ENCODE results near the gene GNE. TPM values are rescaled to one million over a fixed set of nuclear protein-coding genes. Genes with fewer than 3 reads are reported as not detected.

GNE gene
- total and polyA plus RNA-seq, 9 of the 15 experiments (the other 6 are each of a cell fraction or from before 2014, with no cell fraction given): 5.1 to 18.6 (median 12.0) TPM

DNA sequence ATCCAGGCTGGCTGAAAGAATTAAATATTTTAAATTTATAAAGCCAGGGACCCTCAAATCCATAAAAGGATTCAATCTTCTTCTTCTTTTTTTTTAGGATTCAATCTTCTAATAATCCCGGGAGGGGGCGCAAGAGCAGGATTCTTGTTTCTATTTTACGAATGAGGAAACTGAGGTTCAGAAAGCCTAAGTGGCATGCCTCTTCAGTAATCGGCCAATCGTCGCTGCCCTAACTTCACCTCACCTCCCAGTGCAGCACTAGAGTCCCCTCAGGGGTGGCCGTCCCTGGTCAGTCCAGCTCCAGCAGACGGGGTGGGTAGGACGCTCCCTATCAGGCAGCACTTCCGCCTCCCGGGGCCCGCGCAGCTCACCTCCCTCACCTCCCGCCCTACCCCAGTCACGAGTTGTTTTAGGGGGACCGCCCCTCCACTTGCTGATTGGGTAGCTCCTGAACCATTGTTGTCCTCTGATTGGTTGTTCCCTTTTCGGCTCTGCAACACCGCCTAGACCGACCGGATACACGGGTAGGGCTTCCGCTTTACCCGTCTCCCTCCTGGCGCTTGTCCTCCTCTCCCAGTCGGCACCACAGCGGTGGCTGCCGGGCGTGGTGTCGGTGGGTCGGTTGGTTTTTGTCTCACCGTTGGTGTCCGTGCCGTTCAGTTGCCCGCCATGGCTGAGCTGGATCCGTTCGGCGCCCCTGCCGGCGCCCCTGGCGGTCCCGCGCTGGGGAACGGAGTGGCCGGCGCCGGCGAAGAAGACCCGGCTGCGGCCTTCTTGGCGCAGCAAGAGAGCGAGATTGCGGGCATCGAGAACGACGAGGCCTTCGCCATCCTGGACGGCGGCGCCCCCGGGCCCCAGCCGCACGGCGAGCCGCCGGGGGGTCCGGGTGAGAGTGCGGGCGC lies 67.6 kb downstream of the GNE start, which contains the start of gene CLTA (continued):
- TF ChIP-seq, protein P1, sequence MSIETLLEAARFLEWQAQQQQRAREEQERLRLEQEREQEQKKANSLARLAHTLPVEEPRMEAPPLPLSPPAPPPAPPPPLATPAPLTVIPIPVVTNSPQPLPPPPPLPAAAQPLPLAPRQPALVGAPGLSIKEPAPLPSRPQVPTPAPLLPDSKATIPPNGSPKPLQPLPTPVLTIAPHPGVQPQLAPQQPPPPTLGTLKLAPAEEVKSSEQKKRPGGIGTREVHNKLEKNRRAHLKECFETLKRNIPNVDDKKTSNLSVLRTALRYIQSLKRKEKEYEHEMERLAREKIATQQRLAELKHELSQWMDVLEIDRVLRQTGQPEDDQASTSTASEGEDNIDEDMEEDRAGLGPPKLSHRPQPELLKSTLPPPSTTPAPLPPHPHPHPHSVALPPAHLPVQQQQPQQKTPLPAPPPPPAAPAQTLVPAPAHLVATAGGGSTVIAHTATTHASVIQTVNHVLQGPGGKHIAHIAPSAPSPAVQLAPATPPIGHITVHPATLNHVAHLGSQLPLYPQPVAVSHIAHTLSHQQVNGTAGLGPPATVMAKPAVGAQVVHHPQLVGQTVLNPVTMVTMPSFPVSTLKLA (conservative IDR thresholded peaks at IDR 0.05): peak; percentile 69 to 80
- TF ChIP-seq RBM15 (IDR thresholded peaks at IDR 0.05; ENCODE audit: insufficient read depth, low read length) (no peak), CBX1 (IDR thresholded peaks at IDR 0.05; ENCODE audit: low read depth) (peak; percentile 81; the same call in 1 of the 2 replicates), KLF6 (CRISPR knock-in tag; IDR thresholded peaks at IDR 0.05; ENCODE audit: borderline replicate concordance) (no peak), CTBP1 (IDR thresholded peaks at IDR 0.05; ENCODE audit: borderline replicate concordance) (peak; percentile 14; the same call in 1 of the 2 replicates), PHF20 (IDR thresholded peaks at IDR 0.05; ENCODE audit: partially characterized antibody) (peak; percentile 13), ZNF384 (IDR thresholded peaks at IDR 0.05; ENCODE audit: low read depth, low read length) (peak; percentile 58), YY1 (IDR thresholded peaks at IDR 0.05; ENCODE audit: borderline replicate concordance in 1 of 3, control insufficient read depth in 1 of 3, extremely low read depth in 1 of 3, insufficient read depth in 3 of 3, insufficient read length in 1 of 3, insufficient replicate concordance in 2 of 3, low read depth in 1 of 3, low read length in 2 of 3) (peak in 2 of 3 experiments; percentile 8 to 50), ZNF780A (CRISPR knock-in tag; IDR thresholded peaks at IDR 0.05) (no peak), MCM2 (IDR thresholded peaks at IDR 0.05; ENCODE audit: low read depth) (no peak), FIP1L1 (IDR thresholded peaks at IDR 0.05; ENCODE audit: low read depth, low read length, poor library complexity, severe bottlenecking) (no peak), MEIS2 (IDR thresholded peaks at IDR 0.05; ENCODE audit: partially characterized antibody) (peak; percentile 21), PHF8 (IDR thresholded peaks at IDR 0.05; ENCODE audit: borderline replicate concordance, low read length) (peak; percentile 90), POLR2AphosphoS5 (IDR thresholded peaks at IDR 0.05; ENCODE audit: control insufficient read depth, insufficient read depth, low read depth, low read length) (peak; percentile 74), SRF (CRISPR knock-in tag; IDR thresholded peaks at IDR 0.05) (peak in 1 of 2 experiments; percentile 90; a peak in 2 of 4 replicates), SMC3 (conservative IDR thresholded peaks at IDR 0.05; ENCODE audit: insufficient read depth, low read depth, low read length) (no peak), NFIC (IDR thresholded peaks at IDR 0.05) (0 out of 2 replicates have a peak, but pooled peaks have one; percentile 25)
- TF ChIP-seq, protein P2, sequence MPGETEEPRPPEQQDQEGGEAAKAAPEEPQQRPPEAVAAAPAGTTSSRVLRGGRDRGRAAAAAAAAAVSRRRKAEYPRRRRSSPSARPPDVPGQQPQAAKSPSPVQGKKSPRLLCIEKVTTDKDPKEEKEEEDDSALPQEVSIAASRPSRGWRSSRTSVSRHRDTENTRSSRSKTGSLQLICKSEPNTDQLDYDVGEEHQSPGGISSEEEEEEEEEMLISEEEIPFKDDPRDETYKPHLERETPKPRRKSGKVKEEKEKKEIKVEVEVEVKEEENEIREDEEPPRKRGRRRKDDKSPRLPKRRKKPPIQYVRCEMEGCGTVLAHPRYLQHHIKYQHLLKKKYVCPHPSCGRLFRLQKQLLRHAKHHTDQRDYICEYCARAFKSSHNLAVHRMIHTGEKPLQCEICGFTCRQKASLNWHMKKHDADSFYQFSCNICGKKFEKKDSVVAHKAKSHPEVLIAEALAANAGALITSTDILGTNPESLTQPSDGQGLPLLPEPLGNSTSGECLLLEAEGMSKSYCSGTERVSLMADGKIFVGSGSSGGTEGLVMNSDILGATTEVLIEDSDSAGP (CRISPR knock-in tag; IDR thresholded peaks at IDR 0.05): no peak
- TF ChIP-seq, protein P3, sequence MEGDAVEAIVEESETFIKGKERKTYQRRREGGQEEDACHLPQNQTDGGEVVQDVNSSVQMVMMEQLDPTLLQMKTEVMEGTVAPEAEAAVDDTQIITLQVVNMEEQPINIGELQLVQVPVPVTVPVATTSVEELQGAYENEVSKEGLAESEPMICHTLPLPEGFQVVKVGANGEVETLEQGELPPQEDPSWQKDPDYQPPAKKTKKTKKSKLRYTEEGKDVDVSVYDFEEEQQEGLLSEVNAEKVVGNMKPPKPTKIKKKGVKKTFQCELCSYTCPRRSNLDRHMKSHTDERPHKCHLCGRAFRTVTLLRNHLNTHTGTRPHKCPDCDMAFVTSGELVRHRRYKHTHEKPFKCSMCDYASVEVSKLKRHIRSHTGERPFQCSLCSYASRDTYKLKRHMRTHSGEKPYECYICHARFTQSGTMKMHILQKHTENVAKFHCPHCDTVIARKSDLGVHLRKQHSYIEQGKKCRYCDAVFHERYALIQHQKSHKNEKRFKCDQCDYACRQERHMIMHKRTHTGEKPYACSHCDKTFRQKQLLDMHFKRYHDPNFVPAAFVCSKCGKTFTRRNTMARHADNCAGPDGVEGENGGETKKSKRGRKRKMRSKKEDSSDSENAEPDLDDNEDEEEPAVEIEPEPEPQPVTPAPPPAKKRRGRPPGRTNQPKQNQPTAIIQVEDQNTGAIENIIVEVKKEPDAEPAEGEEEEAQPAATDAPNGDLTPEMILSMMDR (IDR thresholded peaks at IDR 0.05 in 2 of 3, conservative IDR thresholded peaks at IDR 0.05 in 1 of 3; ENCODE audit: insufficient read depth in 2 of 3, low read depth in 1 of 3, low read length in 3 of 3): peak; percentile 31 to 50 (median 49)

Data from K562 (cell line).